H9 (cell line): ENCODE measurements around the gene METTL25B. TPM values are rescaled to one million over a fixed set of nuclear protein-coding genes. Genes with fewer than 3 reads are reported as not detected.

ENCODE experiments used
- DNase-seq: peaks from one replicate; pipeline ENCODE4 v3.0.0-alpha.2; 2017
- H2AFZ ChIP-seq: one replicate; pipeline ENCODE4 v1.6.1; 2013; ENCODE audit warnings: mild to moderate bottlenecking, low read length, control low read depth, moderate library complexity
- H2AK5ac ChIP-seq: 2 replicates; pipeline ENCODE4 v1.6.1; 2013; ENCODE audit warnings: low read length, control low read depth, mixed read lengths; ENCODE audit not compliant: insufficient read length
- H2BK120ac ChIP-seq: one replicate; pipeline ENCODE4 v1.6.1; 2013; ENCODE audit warnings: low read depth, mild to moderate bottlenecking, low read length, control low read depth, inconsistent platforms; ENCODE audit not compliant: poor library complexity, severe bottlenecking
- H2BK12ac ChIP-seq: 2 replicates; pipeline ENCODE4 v1.6.1; 2013; ENCODE audit warnings: low read length, control low read depth, mixed read lengths, low read depth; ENCODE audit not compliant: insufficient read length
- H2BK15ac ChIP-seq: 2 replicates; pipeline ENCODE4 v1.6.1; 2013; ENCODE audit warnings: low read depth, low read length, control low read depth
- H2BK20ac ChIP-seq: one replicate; pipeline ENCODE4 v1.6.1; 2013; ENCODE audit warnings: low read depth, mild to moderate bottlenecking, low read length, control low read depth, inconsistent platforms; ENCODE audit not compliant: poor library complexity, severe bottlenecking
- H2BK5ac ChIP-seq: 2 replicates; pipeline ENCODE4 v1.6.1; 2013; ENCODE audit warnings: low read length, control low read depth, mixed read lengths; ENCODE audit not compliant: insufficient read length
- H3K14ac ChIP-seq: 2 replicates; pipeline ENCODE4 v1.6.1; 2013; ENCODE audit warnings: low read length, control low read depth; ENCODE audit not compliant: insufficient read depth
- H3K18ac ChIP-seq: 2 replicates; pipeline ENCODE4 v1.6.1; 2013; ENCODE audit warnings: low read depth, mild to moderate bottlenecking, mixed read lengths, low read length, control low read depth; ENCODE audit not compliant: insufficient read length
- H3K23ac ChIP-seq: 2 replicates; pipeline ENCODE4 v1.6.1; 2013; ENCODE audit warnings: low read length, control low read depth, mixed read lengths, low read depth; ENCODE audit not compliant: insufficient read length
- H3K23me2 ChIP-seq: 2 replicates; pipeline ENCODE4 v1.6.1; 2013; ENCODE audit warnings: low read depth, mild to moderate bottlenecking, mixed read lengths, low read length, control low read depth; ENCODE audit not compliant: insufficient read length, poor library complexity, severe bottlenecking
- H3K27ac ChIP-seq: 2 replicates; pipeline ENCODE4 v1.5.1; 2013; ENCODE audit warnings: low read length, control low read depth, mixed read lengths, low read depth; ENCODE audit not compliant: insufficient read length
- H3K27me3 ChIP-seq: 2 replicates; pipeline ENCODE4 v1.6.1; 2013; ENCODE audit warnings: low read length, control low read depth, inconsistent platforms; ENCODE audit not compliant: insufficient read depth
- H3K4ac ChIP-seq: 2 replicates; pipeline ENCODE4 v1.6.1; 2013; ENCODE audit warnings: low read depth, mild to moderate bottlenecking, control low read depth, inconsistent platforms, low read length, moderate library complexity
- H3K4me1 ChIP-seq: 2 replicates; pipeline ENCODE4 v1.6.1; 2013; ENCODE audit warnings: low read length, control low read depth, inconsistent platforms; ENCODE audit not compliant: insufficient read depth
- H3K4me2 ChIP-seq: 2 replicates; pipeline ENCODE4 v1.6.1; 2013; ENCODE audit warnings: low read length, control low read depth, mixed read lengths; ENCODE audit not compliant: insufficient read length, insufficient read depth
- H3K56ac ChIP-seq: 2 replicates; pipeline ENCODE4 v1.6.1; 2013; ENCODE audit warnings: low read depth, mild to moderate bottlenecking, mixed read lengths, low read length, control low read depth; ENCODE audit not compliant: insufficient read length
- H3K79me1 ChIP-seq: 2 replicates; pipeline ENCODE4 v1.6.1; 2013; ENCODE audit warnings: low read depth, mild to moderate bottlenecking, moderate library complexity, low read length, control low read depth, inconsistent platforms; ENCODE audit not compliant: insufficient read depth, poor library complexity, severe bottlenecking
- H3K79me2 ChIP-seq: 2 replicates; pipeline ENCODE4 v1.6.1; 2013; ENCODE audit warnings: low read length, control low read depth, inconsistent platforms; ENCODE audit not compliant: insufficient read depth
- H3K9ac ChIP-seq: 2 replicates; pipeline ENCODE4 v1.6.1; 2013; ENCODE audit warnings: low read length, control low read depth, mixed read lengths; ENCODE audit not compliant: insufficient read length; ENCODE audit errors: extremely low read depth
- H3K9me3 ChIP-seq: one replicate; pipeline ENCODE4 v1.6.1; 2013; ENCODE audit warnings: low read depth, low read length, inconsistent platforms; ENCODE audit not compliant: control insufficient read depth
- H3T11ph ChIP-seq: one replicate; pipeline ENCODE4 v1.6.1; 2013; ENCODE audit warnings: mild to moderate bottlenecking, low read length, control low read depth, inconsistent platforms
- H4K20me1 ChIP-seq: one replicate; pipeline ENCODE4 v1.6.1; 2013; ENCODE audit not compliant: control insufficient read depth, insufficient read length, insufficient read depth
- H4K5ac ChIP-seq: 2 replicates; pipeline ENCODE4 v1.6.1; 2013; ENCODE audit warnings: low read depth, mild to moderate bottlenecking, mixed read lengths, low read length, control low read depth; ENCODE audit not compliant: insufficient read length
- H4K8ac ChIP-seq: replicated peaks from 2 replicates; pipeline ENCODE4 v1.6.1; 2013; ENCODE audit warnings: low read length, control low read depth, mixed read lengths, low read depth; ENCODE audit not compliant: insufficient read length
- H4K91ac ChIP-seq: 2 replicates; pipeline ENCODE4 v1.6.1; 2013; ENCODE audit warnings: low read depth, mild to moderate bottlenecking, moderate library complexity, mixed read lengths, low read length, control low read depth; ENCODE audit not compliant: insufficient read length
- H3K27ac Mint-ChIP-seq, 3 experiments: 2 replicates in 2 of 3; 3 replicates in 1 of 3; pipeline ENCODE4 v1.8.0; 2020 to 2021; ENCODE audit warnings: mixed read lengths in 3 of 3, mild to moderate bottlenecking in 1 of 3, moderate library complexity in 1 of 3
- H3K27me3 Mint-ChIP-seq: 2 replicates; pipeline ENCODE4 v1.8.0; 2021; ENCODE audit warnings: low read depth, mild to moderate bottlenecking, moderate library complexity, mixed read lengths
- H3K36me3 Mint-ChIP-seq, 3 experiments: 2 replicates in 2 of 3; 3 replicates in 1 of 3; pipeline ENCODE4 v1.8.0; 2020 to 2021; ENCODE audit warnings: low read depth in 3 of 3, mixed read lengths in 3 of 3; ENCODE audit not compliant: insufficient read depth in 1 of 3
- H3K4me1 Mint-ChIP-seq, 2 experiments: 2 replicates each; pipeline ENCODE4 v1.8.0; 2020; ENCODE audit warnings: mixed read lengths in 2 of 2
- H3K4me3 Mint-ChIP-seq, 2 experiments: 2 replicates in 1 of 2; 3 replicates in 1 of 2; pipeline ENCODE4 v1.8.0; 2020 to 2021; ENCODE audit warnings: mild to moderate bottlenecking in 2 of 2, mixed read lengths in 2 of 2, moderate library complexity in 1 of 2
- H3K9me3 Mint-ChIP-seq, 2 experiments: 2 replicates in 1 of 2; 3 replicates in 1 of 2; pipeline ENCODE4 v1.8.0; 2020; ENCODE audit warnings: mild to moderate bottlenecking in 2 of 2, mixed read lengths in 2 of 2, moderate library complexity in 1 of 2
- CTCF ChIP-seq: fragments of 200-600 bp; sonication (generic); conservative IDR thresholded peaks from 3 replicates; pipeline ENCODE4 v1.8.0; 2021; ENCODE audit warnings: antibody characterized with exemption, mild to moderate bottlenecking
- WGBS: extraction: QIAGEN DNeasy Blood & Tissue Kit; methylation state at CpG from one replicate; pipeline ENCODE4 v1.1.7; 2013; ENCODE audit warnings: missing lambda C conversion rate, low lambda C conversion rate, mixed read lengths; ENCODE audit not compliant: insufficient read length; ENCODE audit errors: extremely low coverage; 5-methylcytosine and 5-hydroxymethylcytosine counted together
- total RNA-seq: library from RNA; stranded (reverse); gene quantifications from 2 replicates; pipeline ENCODE4 v1.2.1, GENCODE V29; 2021

The METTL25B gene
- total RNA-seq, 1 experiment from 2014 or later, result 26.2 TPM

DNA sequence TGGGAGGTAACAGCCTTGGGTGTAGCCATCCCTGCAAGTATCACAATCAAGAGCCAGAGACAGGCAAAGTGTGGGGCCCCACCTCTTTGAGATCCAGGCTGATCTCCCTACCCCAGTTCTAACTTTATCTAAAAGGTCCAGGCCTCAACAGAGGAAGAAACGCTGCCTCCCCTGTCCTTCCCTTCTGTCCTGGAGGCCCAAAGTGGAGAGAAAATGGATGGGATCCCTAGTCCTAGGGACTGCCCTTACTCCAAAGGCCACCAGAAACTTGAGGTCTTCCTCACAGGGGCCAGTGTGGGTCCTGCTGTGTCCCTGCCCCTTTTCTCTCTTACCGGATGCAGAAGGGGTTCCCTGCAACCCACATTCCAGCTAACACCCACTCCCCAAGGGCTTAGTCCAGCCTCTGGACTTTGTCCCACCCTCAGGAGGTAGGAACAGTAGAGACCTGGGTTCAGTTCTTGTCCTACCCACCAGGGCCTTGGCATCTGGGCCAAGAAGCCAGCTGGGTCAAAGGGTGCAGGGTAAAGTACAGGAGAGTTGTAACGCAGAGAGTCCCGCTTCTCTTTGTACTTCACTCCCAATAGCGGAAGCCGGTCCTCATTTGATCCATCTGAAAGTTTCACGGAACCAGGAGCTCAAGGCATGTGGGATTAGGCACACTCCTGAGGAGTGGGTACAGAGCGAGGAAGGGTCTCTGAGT lies 21.3 kb downstream of the METTL25B start:
- Histone ChIP-seq H3K27me3 (no peaks in the 10 kb centered on the region), H3K23ac (no peak overlapping the region), H4K5ac (no peak overlapping the region), H2BK120ac (no peak overlapping the region), H3K18ac (no peak overlapping the region), H2BK20ac (no peak overlapping the region), H3K79me1 (no peaks in the 10 kb centered on the region), H3K4me2 (peak overlapping the region; percentile 73), H2BK5ac (no peak overlapping the region), H3K56ac (no peak overlapping the region), H3K23me2 (peaks cover 23% of the 10 kb centered on the region), H3K4ac (no peak overlapping the region), H3K4me1 (peaks cover 28% of the 10 kb centered on the region), H2BK15ac (no peak overlapping the region), H2AFZ (no peak overlapping the region), H2BK12ac (no peak overlapping the region), H4K20me1 (no peaks in the 10 kb centered on the region), H3T11ph (no peak overlapping the region), H4K91ac (no peak overlapping the region), H3K9me3 (no peaks in the 10 kb centered on the region), H3K27ac (no peak overlapping the region), H3K9ac (peak overlapping the region; percentile 85), H4K8ac (no peak overlapping the region), H2AK5ac (no peak overlapping the region), H3K79me2 (peaks cover 32% of the 10 kb centered on the region; the same call in 1 of the 2 replicates), H3K14ac (no peak overlapping the region)
- peak overlapping the region in 2 of 3 experiments; percentile 93 to 98; a peak in 4 of 7 replicates for H3K27ac Mint-ChIP-seq
- H3K4me3 Mint-ChIP-seq, result peak overlapping the region; percentile 91 to 94
- no peaks in the 10 kb centered on the region for H3K9me3 Mint-ChIP-seq
- H3K36me3 Mint-ChIP-seq, result peaks cover 16 to 25% (median 24%) of the 10 kb centered on the region in 3 experiments
- H3K4me1 Mint-ChIP-seq, result peaks cover 56 to 62% of the 10 kb centered on the region in 2 experiments
- no peaks in the 10 kb centered on the region for H3K27me3 Mint-ChIP-seq
- WGBS, result no CpG with 5 or more reads among the region's 8 CpGs
- no peak for DNase-seq
- no peak for TF ChIP-seq CTCF
